Fibroblast of lung (primary cell): ENCODE data around the gene DCPS. TPM values are rescaled to one million over a fixed set of nuclear protein-coding genes. Genes with fewer than 3 reads are reported as not detected.
"Not testable (repeated sequence)": the region's sequence is repeated elsewhere in the genome, so short reads cannot be mapped to it uniquely, and the experiment has no call there.

Experiments
- DNase-seq, 2 donors: peaks; one replicate each; pipeline versions ENCODE4 v3.0.0 to v3.0.0-alpha.2; 2010; ENCODE audit warnings: low read depth in 2 of 2
- H2AFZ ChIP-seq: 2 replicates; pipeline ENCODE4 v1.5.1; 2012; ENCODE audit warnings: low read length, control low read depth, inconsistent platforms
- H3K27ac ChIP-seq: 2 replicates; pipeline ENCODE4 v1.5.1; 2011; ENCODE audit warnings: low read length, control low read depth; ENCODE audit not compliant: insufficient read depth
- H3K27me3 ChIP-seq: 2 replicates; pipeline ENCODE4 v1.5.1; 2011; ENCODE audit warnings: mild to moderate bottlenecking, low read length; ENCODE audit not compliant: control insufficient read depth, insufficient read depth
- H3K36me3 ChIP-seq: 2 replicates; pipeline ENCODE4 v1.5.1; 2011; ENCODE audit warnings: low read length; ENCODE audit not compliant: control insufficient read depth, insufficient read depth
- H3K4me1 ChIP-seq: 2 replicates; pipeline ENCODE4 v1.5.1; 2011; ENCODE audit warnings: low read length; ENCODE audit not compliant: control insufficient read depth, insufficient read depth; ENCODE audit errors: extremely low read depth
- H3K4me2 ChIP-seq: 2 replicates; pipeline ENCODE4 v1.5.1; 2011; ENCODE audit warnings: low read length, control low read depth; ENCODE audit not compliant: insufficient read depth; ENCODE audit errors: extremely low read depth
- H3K4me3 ChIP-seq, 4 experiments: fragments of 200-600 bp in 1 of 4; sonication (generic) in 1 of 4; replicated peaks in 1 of 4; 2 replicates each; pipeline ENCODE4 v1.5.1; 2011 to 2016; ENCODE audit warnings: low read length in 4 of 4, low read depth in 3 of 4, mild to moderate bottlenecking in 3 of 4, control low read depth in 2 of 4, inconsistent platforms in 1 of 4, mixed read lengths in 1 of 4; ENCODE audit not compliant: insufficient read depth in 1 of 4; ENCODE audit errors: control extremely low read depth in 1 of 4
- H3K79me2 ChIP-seq: 2 replicates; pipeline ENCODE4 v1.5.1; 2012; ENCODE audit warnings: mild to moderate bottlenecking, low read length, inconsistent platforms; ENCODE audit not compliant: control insufficient read depth, insufficient read depth
- H3K9ac ChIP-seq: 2 replicates; pipeline ENCODE4 v1.5.1; 2011; ENCODE audit warnings: mild to moderate bottlenecking, low read length, control low read depth; ENCODE audit not compliant: insufficient read depth
- H3K9me3 ChIP-seq: 2 replicates; pipeline ENCODE4 v1.5.1; 2012; ENCODE audit warnings: low read depth, low read length; ENCODE audit not compliant: control insufficient read depth, insufficient read depth
- H4K20me1 ChIP-seq: 2 replicates; pipeline ENCODE4 v1.5.1; 2011; ENCODE audit warnings: low read length; ENCODE audit not compliant: control insufficient read depth, insufficient read depth; ENCODE audit errors: extremely low read depth
- EZH2 ChIP-seq: IDR thresholded peaks from 2 replicates; pipeline ENCODE4 v1.5.1; 2012; ENCODE audit warnings: low read length, control low read depth, mild to moderate bottlenecking; ENCODE audit errors: missing control alignments
- polyA plus RNA-seq, 2 donors: library from polyadenylated mRNA; depleted of rRNA in 1 of 2; stranded (reverse) in 1 of 2; unstranded in 1 of 2; fragments of >200 nt; gene quantifications; 2 replicates each; pipeline ENCODE4 v1.2.1, GENCODE V29; 2011 to 2012; ENCODE audit warnings: missing spikeins in 1 of 2
- total RNA-seq: library from RNA; depleted of rRNA; stranded (reverse); fragments of >200 nt; gene quantifications from 2 replicates; pipeline ENCODE4 v1.2.1, GENCODE V29; 2014
- TF ChIP-seq, protein P1 (sequence below), 2 donors: IDR thresholded peaks in 1 of 2; conservative IDR thresholded peaks in 1 of 2; 1 replicate in 1 of 2; 2 replicates in 1 of 2; pipeline ENCODE4 v1.5.1; 2011 to 2012; ENCODE audit warnings: low read length in 2 of 2, control low read depth in 1 of 2, inconsistent platforms in 1 of 2, low read depth in 1 of 2, mild to moderate bottlenecking in 1 of 2

The DCPS gene
- total and polyA plus RNA-seq, 2 donors (not counting 1 experiment from before 2014, with no cell fraction given), result 13.0 to 22.7 TPM

DNA sequence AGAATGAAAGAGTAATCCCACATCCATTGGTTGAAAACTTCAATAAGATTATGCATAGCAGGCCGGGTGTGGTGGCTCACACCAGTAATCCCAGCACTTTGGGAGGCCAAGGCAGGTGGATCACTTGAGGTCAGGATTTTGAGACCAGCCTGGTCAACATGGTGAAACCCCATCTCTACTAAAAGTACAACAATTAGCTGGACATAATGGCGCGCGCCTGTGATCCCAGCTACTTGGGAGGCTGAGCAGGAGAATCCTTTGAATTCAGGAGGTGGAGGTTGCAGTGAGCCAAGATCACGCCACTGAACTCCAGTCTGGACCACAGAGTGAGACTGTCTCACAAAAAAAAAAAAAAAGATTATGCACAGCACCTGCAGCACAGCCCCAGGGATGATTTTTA is 63.9 kb downstream of the DCPS start:
- H3K36me3 ChIP-seq, H3K9me3 ChIP-seq, H3K4me1 ChIP-seq, H3K4me3 ChIP-seq, H3K9ac ChIP-seq, H3K27me3 ChIP-seq, H4K20me1 ChIP-seq, H3K4me2 ChIP-seq, H3K79me2 ChIP-seq, DNase-seq, H3K27ac ChIP-seq, H2AFZ ChIP-seq: not testable (repeated sequence)

DNA sequence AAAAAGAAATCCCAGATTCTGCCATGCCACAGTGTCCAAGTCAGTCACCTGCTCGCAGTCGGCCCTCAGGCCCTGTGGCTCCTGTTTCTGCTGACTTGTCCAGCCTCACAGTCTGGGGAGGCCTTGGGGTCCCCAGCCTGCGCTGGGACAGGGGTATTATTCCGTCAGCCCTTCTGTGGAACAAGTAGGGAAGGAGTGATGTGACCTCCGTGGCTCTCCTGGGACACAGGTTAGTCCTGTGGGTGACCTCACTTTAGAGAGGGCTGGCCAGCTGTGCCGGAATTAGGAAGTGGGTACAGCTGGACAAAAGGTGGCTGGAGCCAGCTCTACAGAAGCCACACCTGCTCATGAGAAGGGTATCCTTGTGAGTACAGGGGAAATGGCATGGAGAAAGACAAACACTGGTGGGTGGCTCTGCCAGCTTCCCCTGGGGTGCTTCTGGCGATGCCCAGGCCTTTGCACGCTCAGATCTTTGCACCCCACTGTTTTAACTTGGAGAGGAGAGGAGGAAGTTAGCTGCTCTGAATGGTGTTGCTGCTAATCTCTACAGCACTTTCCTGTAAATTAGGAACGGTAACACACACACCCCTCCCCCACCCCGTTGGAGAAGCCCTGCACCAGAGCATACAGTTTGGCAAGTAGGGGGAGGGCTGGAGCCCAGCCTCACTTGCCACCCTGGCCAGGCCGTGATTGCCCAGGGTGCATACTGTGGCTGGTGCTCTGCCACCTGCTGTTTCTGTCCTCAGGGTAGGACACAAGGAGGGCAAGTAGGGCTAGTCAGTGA is 64.7 kb downstream of the DCPS start:
- H3K79me2 ChIP-seq, DNase-seq, H3K9me3 ChIP-seq, H3K4me1 ChIP-seq, H3K27me3 ChIP-seq, H2AFZ ChIP-seq, H4K20me1 ChIP-seq, H3K27ac ChIP-seq, H3K4me3 ChIP-seq, H3K4me2 ChIP-seq, H3K36me3 ChIP-seq, H3K9ac ChIP-seq: not testable (repeated sequence)

DNA sequence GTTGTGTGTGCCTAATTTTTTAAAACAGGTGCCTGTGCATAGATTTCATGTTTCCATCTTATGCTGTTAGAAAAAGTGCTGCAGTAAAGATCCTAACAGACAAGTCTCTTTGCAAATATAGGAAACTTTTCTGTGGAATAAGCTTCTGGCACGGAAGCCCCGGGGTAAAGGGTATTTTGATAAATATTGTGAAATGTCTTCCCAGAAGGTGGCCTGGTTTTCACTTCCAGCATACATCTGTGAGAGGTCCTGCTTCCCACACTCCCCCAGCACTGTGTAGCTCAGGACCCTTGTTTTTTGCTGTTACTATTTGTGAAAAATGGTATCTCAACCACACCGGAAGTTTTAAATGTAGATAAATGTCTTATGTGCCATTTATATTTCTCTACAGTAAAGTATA is 66.2 kb downstream of the DCPS start:
- no peaks in the 10 kb centered on the region for H3K27me3 ChIP-seq
- no peak for DNase-seq
- H3K4me1 ChIP-seq, result peaks cover 4% of the 10 kb centered on the region
- no peaks in the 10 kb centered on the region for H3K9me3 ChIP-seq
- H2AFZ ChIP-seq, result no peak overlapping the region
- no peak for TF ChIP-seq EZH2
- TF ChIP-seq, protein P1, sequence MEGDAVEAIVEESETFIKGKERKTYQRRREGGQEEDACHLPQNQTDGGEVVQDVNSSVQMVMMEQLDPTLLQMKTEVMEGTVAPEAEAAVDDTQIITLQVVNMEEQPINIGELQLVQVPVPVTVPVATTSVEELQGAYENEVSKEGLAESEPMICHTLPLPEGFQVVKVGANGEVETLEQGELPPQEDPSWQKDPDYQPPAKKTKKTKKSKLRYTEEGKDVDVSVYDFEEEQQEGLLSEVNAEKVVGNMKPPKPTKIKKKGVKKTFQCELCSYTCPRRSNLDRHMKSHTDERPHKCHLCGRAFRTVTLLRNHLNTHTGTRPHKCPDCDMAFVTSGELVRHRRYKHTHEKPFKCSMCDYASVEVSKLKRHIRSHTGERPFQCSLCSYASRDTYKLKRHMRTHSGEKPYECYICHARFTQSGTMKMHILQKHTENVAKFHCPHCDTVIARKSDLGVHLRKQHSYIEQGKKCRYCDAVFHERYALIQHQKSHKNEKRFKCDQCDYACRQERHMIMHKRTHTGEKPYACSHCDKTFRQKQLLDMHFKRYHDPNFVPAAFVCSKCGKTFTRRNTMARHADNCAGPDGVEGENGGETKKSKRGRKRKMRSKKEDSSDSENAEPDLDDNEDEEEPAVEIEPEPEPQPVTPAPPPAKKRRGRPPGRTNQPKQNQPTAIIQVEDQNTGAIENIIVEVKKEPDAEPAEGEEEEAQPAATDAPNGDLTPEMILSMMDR (conservative IDR thresholded peaks at IDR 0.05 in 1 of 2, IDR thresholded peaks at IDR 0.05 in 1 of 2; ENCODE audit: low read depth in 1 of 2, low read length in 2 of 2), result no peak
- no peaks in the 10 kb centered on the region for H4K20me1 ChIP-seq
- no peak overlapping the region for H3K27ac ChIP-seq
- no peaks in the 10 kb centered on the region for H3K36me3 ChIP-seq
- no peak overlapping the region for H3K9ac ChIP-seq
- H3K79me2 ChIP-seq, result no peaks in the 10 kb centered on the region
- no peak overlapping the region for H3K4me3 ChIP-seq
- no peak overlapping the region for H3K4me2 ChIP-seq

DNA sequence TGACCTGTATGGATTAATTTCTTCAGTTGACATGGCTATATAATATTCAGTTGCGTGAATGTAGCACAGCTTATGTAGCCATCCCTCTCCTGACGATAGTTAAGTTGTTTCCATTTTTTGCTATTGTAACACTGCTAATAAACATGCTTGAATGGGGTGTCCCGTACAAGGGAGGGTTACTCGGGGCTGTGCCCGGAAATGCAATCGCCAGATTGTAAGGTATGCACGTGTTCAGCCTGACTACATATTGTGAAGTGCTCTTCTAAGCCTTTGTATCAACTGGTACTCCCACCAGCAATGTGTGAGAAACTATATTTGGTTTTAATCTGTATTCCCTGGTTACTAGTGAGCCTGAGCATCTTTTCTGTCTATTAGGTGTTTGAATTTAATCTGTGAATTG is 67.7 kb downstream of the DCPS start:
- Histone ChIP-seq H3K9me3 (no peaks in the 10 kb centered on the region), H3K9ac (no peak overlapping the region), H3K27ac (no peak overlapping the region), H3K36me3 (no peaks in the 10 kb centered on the region), H2AFZ (no peak overlapping the region), H3K4me2 (no peak overlapping the region), H3K4me3 (no peak overlapping the region), H3K79me2 (no peaks in the 10 kb centered on the region), H4K20me1 (peaks cover 3% of the 10 kb centered on the region), H3K4me1 (peaks cover 4% of the 10 kb centered on the region), H3K27me3 (no peaks in the 10 kb centered on the region)
- no peak for DNase-seq
- TF ChIP-seq, protein P1 (conservative IDR thresholded peaks at IDR 0.05 in 1 of 2, IDR thresholded peaks at IDR 0.05 in 1 of 2; ENCODE audit: low read depth in 1 of 2, low read length in 2 of 2), result no peak
- TF ChIP-seq EZH2, result no peak

DNA sequence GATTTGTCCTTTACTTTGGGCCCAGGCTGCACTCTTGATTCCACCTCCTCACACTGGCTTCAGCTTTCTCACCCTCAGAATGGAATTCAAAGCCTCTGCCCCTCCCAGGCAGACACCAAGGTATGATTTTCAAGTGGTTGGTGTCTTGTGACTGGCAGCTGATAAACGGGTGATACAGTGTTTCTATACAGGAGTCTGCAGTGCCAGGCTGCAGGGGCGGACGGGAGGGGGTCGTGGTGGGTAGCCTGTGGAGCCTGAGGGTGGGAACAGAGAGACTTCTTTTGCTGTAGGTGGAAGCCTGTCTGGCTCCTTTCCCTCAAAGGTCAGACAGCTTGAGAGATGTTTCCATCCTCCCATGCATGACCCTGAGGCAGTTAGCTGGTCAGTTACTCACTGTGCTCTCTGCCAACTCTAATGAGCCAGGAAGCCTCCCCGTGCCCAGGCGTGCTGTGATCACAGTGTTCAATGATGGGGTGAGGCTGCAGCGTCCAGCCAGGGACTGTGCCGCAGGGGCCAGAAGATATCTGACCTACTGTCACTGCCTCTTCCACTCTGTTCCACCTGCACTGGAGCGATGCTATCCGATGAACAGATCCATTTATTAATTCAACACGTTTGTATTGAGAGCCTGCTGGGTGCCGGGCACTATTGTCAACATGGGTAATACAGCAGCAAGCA is 69.7 kb downstream of the DCPS start:
- not testable (repeated sequence) for H3K27me3 ChIP-seq, H3K4me3 ChIP-seq, H4K20me1 ChIP-seq, H3K36me3 ChIP-seq, H3K4me1 ChIP-seq, H3K27ac ChIP-seq, H3K79me2 ChIP-seq, H3K9ac ChIP-seq, H2AFZ ChIP-seq, H3K4me2 ChIP-seq, H3K9me3 ChIP-seq
- peak in 1 of 2 donors; percentile 30 for DNase-seq
